ENCODE measurements around the gene ADO. TPM values are rescaled to one million over a fixed set of nuclear protein-coding genes. Genes with fewer than 3 reads are reported as not detected.
"Not testable (repeated sequence)": the region's sequence is repeated elsewhere in the genome, so short reads cannot be mapped to it uniquely, and the experiment has no call there.

The ADO gene
- total RNA-seq, result 4.5 TPM

DNA sequence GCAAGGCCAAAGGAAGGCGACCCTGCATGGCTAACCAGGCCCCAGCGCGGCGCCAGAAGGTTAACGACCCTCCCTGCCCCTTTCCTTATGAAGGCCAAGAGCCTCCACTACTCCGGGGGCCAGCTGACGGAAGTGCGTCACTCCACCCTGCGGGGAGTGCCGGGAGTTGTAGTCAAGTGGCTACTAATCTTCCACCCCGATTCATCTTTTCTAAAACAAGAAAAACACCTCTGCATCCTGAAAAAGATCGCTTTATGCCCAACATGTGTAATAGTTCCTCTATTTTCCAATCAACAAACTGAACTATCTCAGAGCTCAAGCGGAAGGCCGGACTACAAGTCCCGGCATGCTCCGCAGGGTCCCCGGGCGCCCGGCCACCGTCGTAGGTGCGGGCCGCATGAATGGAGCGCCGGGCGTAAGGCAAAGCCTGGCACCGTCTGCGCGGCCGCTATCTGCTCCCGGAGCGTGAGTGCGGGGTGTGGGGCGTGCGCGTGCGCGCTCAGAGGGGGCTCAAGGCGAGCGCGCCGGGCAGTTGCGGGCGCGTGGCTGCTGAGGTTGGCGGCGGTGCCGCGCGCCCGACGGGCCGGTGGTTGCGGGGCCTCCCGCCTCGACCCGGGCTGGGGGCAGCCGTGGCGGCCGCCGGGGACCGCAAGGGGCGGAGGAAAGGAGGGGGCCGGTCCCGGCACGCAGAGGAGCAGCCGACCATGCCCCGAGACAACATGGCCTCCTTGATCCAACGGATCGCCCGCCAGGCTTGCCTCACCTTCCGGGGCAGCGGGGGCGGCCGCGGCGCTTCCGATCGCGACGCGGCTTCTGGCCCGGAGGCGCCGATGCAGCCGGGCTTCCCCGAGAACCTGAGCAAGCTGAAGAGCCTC is at the start of gene ADO:
TSS of gene ADO (plus strand) at position 365 of the 875 bp plus-strand sequence. CDS start at position 705, 340 bp downstream.
- ATAC-seq (peak; percentile 91), DNase-seq (ENCODE audit: low spot score) (peak; percentile 87)

DNA sequence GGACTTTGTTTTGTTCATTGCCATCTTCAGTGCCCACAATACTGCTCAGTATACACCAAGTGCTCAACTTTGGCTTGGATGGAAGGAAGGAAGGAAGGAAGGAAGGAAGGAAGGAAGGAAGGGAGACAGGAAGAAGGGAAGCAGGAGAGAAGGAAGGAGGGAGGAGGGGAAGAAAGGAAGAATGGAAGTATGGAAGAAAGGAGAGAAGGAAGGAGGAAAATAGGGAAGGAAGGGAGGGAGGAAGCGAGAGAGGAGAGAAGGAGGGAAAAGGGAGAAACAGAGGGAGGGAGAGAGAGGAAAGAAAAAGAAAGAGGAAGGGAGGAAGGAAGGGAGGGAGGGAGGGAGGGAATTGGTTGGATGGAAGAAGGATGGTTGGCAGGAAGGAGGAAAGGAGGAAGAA is 49.6 kb upstream of the ADO start:
- no peak for DNase-seq (ENCODE audit: low spot score)
- ATAC-seq, result no peak

- DNase-seq (ENCODE audit: low spot score) (no peak), ATAC-seq (no peak)
Observed at GRCh38 chr10:62755662-62756653, 48.6 kb upstream of the ADO start.

DNA sequence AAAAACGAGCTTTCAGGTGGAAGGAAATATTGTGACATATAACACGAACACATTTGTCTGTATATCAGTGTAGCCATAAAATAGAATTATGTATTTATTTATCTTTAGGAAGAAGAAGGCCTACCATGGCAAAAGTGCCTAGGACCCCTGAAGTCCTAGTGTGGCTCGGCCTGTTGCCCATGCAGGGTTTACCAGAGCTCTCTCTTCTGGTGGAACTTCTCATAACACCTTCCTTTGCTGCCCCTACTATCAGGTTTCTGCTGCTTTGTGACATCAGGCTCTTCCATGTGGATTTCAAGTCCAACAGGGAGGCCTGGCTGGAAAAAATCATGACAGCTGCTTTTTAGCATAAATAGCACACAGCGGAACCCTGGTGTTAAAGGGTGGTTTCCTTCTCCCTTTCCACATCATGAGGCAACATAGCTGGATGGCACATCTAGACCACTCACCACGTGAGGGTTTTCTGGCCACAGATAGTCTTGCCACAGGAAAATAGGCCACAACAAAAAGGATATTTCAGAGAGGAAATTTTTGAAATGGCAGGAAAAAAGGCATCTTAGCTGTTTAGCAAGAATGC is 44.8 kb upstream of the ADO start:
- DNase-seq (ENCODE audit: low spot score) (no peak), ATAC-seq (no peak)

DNA sequence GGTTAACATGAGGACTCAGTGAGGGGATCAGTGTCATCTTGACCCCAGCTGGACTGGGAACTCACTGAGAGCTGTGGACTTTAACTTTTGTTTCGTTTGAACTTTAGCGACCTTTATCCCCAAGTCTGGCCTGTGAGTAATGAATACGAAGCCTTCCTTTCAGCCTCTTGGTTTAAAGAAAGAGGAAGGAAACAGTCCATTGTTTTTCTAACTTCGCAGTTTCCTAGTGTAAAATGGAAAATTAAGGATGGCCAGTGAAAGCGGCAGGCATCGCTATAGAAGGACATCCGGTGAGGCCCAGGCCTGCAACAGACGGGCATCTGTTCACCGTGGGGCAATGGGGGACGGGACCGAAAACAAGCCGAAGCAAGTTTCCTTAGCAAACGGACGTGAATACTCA is 44.1 kb upstream of the ADO start:
- DNase-seq (ENCODE audit: low spot score) (no peak), ATAC-seq (peak; percentile 53)

DNA sequence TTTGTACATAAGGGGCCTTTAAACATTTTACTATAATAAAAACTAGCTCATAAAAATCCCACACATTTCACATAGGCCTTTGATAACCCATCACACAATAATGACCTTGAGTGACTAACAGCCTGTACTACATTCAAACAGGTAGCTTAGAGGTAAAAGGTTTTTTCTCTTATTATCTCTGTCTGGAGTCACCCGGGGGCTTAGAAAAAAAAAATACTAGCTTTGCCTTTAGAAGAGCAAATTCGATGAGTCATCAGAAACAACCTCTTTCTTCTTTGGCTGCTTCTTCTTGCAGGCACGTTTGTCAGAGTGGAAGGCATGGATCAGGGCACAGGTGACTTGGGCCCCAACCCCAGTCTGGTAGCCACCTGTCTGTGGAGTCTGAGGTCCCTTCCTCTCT is 43.4 kb upstream of the ADO start:
- DNase-seq (ENCODE audit: low spot score) (no peak), ATAC-seq (no peak)

DNA sequence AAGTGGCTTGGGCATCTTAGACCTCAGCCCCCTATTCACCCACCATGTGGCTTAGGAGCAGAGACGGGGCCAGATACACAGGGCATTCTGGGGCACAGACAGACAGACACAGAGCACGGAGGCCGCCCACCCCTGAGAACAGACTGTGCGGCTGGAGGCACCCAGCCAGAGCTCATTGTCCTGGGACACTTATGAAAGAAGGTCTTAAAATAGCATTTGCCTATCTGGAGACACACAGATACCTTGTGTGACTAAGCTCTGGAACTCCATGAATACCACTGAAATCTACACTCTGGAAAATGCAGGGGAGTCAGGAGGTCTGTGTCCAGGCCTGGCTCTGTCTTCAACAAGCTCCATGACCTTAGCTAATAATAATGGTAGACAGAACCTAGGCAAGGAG is 41.4 kb upstream of the ADO start:
- ATAC-seq (no peak), DNase-seq (ENCODE audit: low spot score) (no peak)

DNA sequence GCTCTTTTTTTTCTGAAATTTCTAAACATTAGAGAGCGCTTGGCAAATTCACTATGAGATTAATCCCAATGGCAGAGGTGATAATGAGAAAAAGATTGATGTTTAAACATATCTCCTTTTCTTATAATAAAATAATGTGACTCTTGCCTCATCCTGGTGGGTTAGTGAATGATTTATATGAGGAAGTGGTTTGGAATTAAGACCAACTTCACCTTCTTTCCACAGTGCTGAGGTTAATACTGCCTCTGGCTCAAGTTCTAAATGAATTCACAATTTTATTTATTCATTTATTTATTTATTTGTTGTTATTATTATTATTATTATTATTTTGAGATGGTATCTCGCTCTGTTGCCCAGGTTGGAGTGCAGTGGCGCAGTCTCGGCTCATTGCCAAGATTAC is 40.5 kb upstream of the ADO start:
- DNase-seq (ENCODE audit: low spot score) (no peak), ATAC-seq (no peak)

DNA sequence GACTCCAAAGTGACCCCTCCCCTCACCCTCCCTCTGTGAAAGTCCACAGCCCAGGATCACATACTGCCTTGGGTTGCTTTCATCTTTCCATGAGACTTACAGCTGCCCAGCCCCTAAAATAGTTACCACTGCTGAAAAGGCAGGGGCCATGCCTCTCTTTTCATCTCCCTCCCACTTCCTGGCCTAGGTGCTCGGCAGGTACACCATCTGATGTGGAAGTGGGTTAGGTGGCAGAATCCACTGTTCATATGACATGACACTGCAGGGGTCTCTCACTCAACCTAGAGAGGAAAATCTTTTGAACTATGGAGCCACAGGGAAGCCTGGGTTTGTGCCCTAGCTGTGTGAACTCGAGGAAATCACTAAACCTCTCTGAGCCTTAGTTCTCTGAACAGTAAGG is 38.8 kb upstream of the ADO start:
- no peak for ATAC-seq

DNA sequence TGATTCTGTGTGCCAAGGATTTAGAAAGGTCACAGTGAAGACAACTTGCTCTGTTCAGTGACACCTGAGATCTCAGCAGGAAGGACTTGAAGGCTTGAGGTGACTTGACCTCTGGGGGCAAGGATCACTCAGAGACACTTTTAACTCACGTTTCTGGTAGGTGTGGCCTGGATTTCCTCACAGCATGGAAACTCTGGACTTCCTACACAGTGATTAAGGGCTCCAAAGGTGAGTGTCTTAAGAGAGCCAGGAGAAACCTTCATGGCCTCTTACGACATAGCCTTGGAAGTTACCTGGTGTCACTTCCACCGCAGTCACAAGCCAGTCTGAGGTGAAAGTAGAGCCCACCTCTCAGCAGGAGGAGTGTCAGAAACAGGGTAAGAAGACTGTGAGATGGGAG is 38.1 kb upstream of the ADO start:
- ATAC-seq, result no peak
- DNase-seq (ENCODE audit: low spot score), result no peak

More for the DNA sequence above, 38.8 kb upstream of the ADO start:
- no peak for DNase-seq (ENCODE audit: low spot score)

DNA sequence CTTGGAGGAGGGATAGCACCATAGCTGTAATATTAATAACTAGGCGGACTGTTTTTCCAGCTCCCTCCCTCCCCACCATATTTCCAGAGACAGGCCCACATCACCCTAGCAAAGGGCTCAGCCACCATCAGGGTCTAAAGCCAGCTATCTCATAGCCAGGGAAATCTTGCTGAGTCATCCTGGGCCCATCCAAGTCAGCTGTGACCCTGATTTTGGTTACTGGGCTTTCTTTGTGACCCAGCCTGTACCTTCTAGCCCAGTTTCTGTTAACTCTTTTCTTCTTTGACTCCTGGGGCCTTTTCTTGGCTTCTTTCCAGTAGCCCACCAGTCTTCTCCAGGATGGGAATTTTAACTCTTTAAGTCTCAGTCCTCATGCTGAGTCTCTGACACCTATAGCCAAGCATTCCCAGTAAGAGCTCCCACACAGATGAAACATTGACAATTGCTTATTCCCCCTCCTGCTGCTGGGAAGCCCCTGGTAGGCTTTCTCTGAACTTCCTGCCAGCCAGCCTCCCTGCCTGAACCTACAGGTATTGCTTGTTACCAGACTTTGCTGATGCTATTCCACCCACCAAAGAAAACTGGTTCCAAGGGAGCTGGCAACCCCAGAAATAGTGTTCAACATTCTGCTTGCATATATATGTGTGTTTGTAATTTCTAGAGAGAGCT is 34.8 kb upstream of the ADO start:
- no peak for ATAC-seq
- no peak for DNase-seq (ENCODE audit: low spot score)

GRCh38 chr10:62772186-62772974 is 32.1 kb upstream of the ADO start:
- ATAC-seq, result no peak
- no peak for DNase-seq (ENCODE audit: low spot score)

DNA sequence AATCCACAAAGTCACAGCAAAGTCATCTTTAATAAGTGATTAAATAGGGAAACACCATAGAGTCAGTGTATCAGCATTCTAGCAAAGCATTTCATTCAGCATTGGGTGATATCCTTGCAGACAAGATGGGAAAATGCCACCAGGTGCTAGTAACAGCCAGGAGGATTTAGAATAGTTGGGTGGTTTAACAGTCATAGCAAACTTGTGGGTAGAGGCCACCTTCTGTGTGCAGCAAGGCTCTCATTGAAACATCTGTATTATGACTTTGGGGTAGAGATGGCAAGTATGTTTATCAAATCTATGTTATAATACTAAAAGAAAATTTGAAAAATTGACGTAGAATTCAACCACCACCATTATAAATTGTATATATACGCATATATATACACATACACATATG is 26.4 kb upstream of the ADO start:
- ATAC-seq, result no peak
- DNase-seq (ENCODE audit: low spot score), result no peak

GRCh38 chr10:62779487-62780248 is 24.9 kb upstream of the ADO start:
- ATAC-seq (no peak), DNase-seq (ENCODE audit: low spot score) (no peak)

DNA sequence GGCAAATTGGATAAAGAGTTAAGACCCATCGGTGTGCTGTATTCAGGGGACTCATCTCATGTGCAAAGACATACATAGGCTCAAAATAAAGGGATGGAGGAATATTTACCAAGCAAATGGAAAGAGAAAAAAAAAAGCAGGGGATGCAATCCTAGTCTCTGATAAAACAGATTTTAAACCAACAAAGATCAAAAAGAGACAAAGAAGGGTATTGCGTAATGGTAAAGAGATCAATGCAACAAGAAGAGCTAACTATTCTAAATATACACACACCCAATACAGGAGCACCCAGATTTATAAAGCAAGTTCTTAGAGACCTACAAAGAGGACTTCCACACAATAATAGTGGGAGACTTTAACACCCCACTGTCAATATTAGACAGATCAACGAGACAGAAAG is 20.0 kb upstream of the ADO start:
- not testable (repeated sequence) for ATAC-seq; DNase-seq (ENCODE audit: low spot score)

DNA sequence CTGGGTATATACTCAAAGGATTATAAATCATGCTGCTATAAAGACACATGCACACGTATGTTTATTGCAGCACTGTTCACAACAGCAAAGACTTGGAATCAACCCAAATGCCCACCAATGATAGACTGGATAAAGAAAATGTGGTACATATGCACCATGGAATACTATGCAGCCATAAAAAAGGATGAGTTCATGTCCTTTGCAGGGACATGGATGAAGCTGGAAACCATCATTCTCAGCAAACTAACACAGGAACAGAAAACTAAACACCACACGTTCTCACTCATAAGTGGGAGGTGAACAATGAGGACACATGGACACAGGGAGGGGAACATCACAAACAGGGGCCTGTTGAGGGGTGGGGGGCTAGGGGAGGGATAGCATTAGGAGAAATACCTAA is 16.2 kb upstream of the ADO start:
- not testable (repeated sequence) for ATAC-seq; DNase-seq (ENCODE audit: low spot score)

DNA sequence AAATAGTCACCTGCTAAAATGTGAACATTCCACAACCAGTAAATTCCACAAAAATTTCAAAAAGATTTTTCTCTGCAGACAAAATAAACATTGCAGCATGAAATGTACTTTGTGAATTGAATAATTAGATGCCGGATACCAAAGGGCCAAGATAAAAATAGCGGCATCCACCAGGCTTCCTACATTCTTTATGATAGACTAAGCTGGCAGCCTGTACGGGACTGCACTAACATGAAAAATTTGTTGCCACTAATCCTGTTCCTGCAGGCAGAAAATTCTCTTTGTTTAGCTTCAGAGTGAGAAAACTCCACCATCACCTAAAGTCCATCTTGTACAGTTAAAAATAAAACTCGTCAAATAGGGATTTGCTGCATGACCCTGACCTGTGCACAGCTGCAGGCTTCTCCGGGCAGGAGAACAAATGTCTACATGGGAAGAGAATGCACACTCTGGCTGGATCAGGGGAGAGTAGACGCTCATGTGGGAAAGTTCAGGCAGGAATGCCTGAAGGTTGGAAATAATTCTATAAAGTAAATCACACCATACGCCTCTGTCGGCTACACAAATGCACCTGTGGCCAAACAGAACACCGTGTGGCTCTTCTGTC is 15.6 kb upstream of the ADO start:
- DNase-seq (ENCODE audit: low spot score), result no peak
- ATAC-seq, result no peak

DNA sequence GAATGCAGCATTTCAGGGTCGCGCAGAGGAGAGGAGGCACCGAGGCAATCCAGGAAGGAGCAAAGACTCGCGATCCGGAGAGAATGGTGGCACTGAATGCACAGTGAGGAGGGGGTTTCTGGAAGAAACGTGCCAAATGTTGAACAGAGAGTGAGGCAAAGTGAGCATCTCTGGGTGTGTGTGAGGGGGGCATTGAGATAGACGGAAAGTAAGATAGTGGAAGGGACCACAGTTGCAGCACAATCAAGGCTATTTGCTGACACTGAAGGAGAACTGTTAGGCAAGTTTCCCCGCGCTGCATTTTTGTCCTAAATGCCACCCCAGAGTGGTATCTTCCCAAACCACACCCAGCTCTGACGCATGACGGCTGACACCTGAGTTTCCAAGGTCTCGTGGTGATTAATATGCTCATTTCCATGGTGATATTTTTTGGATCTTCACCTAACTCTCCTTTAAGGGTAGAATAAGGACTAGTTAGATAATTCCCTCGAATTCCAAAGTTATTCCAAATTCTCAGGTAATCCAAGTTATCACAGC is 14.4 kb upstream of the ADO start:
- no peak for DNase-seq (ENCODE audit: low spot score)
- ATAC-seq, result no peak

GRCh38 chr10:62790571-62790970 is 13.9 kb upstream of the ADO start:
- ATAC-seq (no peak), DNase-seq (ENCODE audit: low spot score) (no peak)

Measured in left lobe of liver (tissue), 2 donors.